GM12892 (cell line): ENCODE results near the gene PTPRN2.

Source experiments
- POLR2A ChIP-seq: IDR thresholded peaks from 2 replicates; pipeline ENCODE4 v1.6.1; 2011; ENCODE audit warnings: low read depth, low read length, control low read depth
- POLR2AphosphoS5 ChIP-seq: IDR thresholded peaks from 2 replicates; pipeline ENCODE4 v1.6.1; 2011; ENCODE audit warnings: low read depth, low read length, control low read depth
- TAF1 ChIP-seq: IDR thresholded peaks from 2 replicates; pipeline ENCODE4 v1.6.1; 2011; ENCODE audit warnings: low read depth, mild to moderate bottlenecking, control low read depth, low read length, borderline replicate concordance

GRCh38 chr7:157622408-157623205, 965.0 kb downstream of the PTPRN2 start:
- TF ChIP-seq POLR2AphosphoS5 (no peak), POLR2A (no peak), TAF1 (no peak)
